ENCODE results near the gene CENATAC. TPM values are rescaled to one million over a fixed set of nuclear protein-coding genes. Genes with fewer than 3 reads are reported as not detected.

CENATAC gene
- total and polyA plus RNA-seq, 9 of the 15 experiments (the other 6 are each of a cell fraction or from before 2014, with no cell fraction given): 2.4 to 25.5 (median 13.7) TPM

- in situ Hi-C loops (cut with MboI): no loop called here
- H3K9me3 ChIP-seq (replicated peaks; ENCODE audit: control insufficient read depth, insufficient read depth, low read depth, low read length): no peaks in the 10 kb centered on the region
- H3K27ac ChIP-seq (ENCODE audit: extremely low read depth, low read depth, low read length): no peak overlapping the region; the same call in 2 of the 3 replicates
- peaks cover 64% of the 10 kb centered on the region for H3K36me3 ChIP-seq (ENCODE audit: control insufficient read depth, insufficient read depth, low read length)
- H2AFZ ChIP-seq (ENCODE audit: low read depth, low read length): no peak overlapping the region
- peaks cover 54 to 57% of the 10 kb centered on the region in 2 experiments for H3K4me1 ChIP-seq (replicated peaks in 1 of 2; ENCODE audit: control insufficient read depth in 2 of 2, insufficient read depth in 2 of 2, low read length in 2 of 2)
- 98% methylated on average over 7 of the region's 9 CpGs for WGBS (ENCODE audit: insufficient coverage, low coverage, missing lambda C conversion rate)
- H3K9ac ChIP-seq (ENCODE audit: insufficient read depth in 1 of 2, low read depth in 2 of 2, low read length in 2 of 2): peak overlapping the region in 1 of 2 experiments; percentile 79; a peak in 2 of 4 replicates
- H3K4me2 ChIP-seq (ENCODE audit: insufficient read depth, low read length): no peak overlapping the region
- DNase-seq (ENCODE audit: extremely low read depth in 1 of 4, low spot score in 3 of 4): no peak
- H3K79me2 ChIP-seq (ENCODE audit: control insufficient read depth, insufficient read depth, low read length): peaks cover 51% of the 10 kb centered on the region
- BruUV-seq (replicated peaks): no TSS peak
- ChIA-PET CTCF (ENCODE audit: low intra/inter-chr PET ratio) (no interaction called here), POLR2A (interaction anchor here (0.6 to 5.2 kb wide), 5 partner anchors 9 to 365 kb away, joined by 3 to 33 read pairs (median 4); partner anchors contain the start of gene TRAPPC4)
- H3K9me1 ChIP-seq (ENCODE audit: control insufficient read depth, insufficient read depth, low read length): no peaks in the 10 kb centered on the region
- H3K27me3 ChIP-seq (ENCODE audit: control insufficient read depth in 2 of 2, insufficient read depth in 2 of 2, low read length in 2 of 2): no peaks in the 10 kb centered on the region
- intact Hi-C loops (cut with micrococcal nuclease): no loop called here
- H4K20me1 ChIP-seq (replicated peaks; ENCODE audit: control insufficient read depth, insufficient read depth, low read length): peaks cover 22% of the 10 kb centered on the region
- TF ChIP-seq ZNF707 (CRISPR knock-in tag; conservative IDR thresholded peaks at IDR 0.05): no peak
- TF ChIP-seq CBX1 (IDR thresholded peaks at IDR 0.05; ENCODE audit: low read depth): no peak
- 0 out of 2 replicates have a peak, but pooled peaks have one; percentile 14 for TF ChIP-seq ZFX (CRISPR knock-in tag; IDR thresholded peaks at IDR 0.05)
- peak; percentile 16; the same call in 1 of the 2 replicates for TF ChIP-seq RBFOX2 (IDR thresholded peaks at IDR 0.05; ENCODE audit: low read depth, low read length)
- TF ChIP-seq, protein P1, sequence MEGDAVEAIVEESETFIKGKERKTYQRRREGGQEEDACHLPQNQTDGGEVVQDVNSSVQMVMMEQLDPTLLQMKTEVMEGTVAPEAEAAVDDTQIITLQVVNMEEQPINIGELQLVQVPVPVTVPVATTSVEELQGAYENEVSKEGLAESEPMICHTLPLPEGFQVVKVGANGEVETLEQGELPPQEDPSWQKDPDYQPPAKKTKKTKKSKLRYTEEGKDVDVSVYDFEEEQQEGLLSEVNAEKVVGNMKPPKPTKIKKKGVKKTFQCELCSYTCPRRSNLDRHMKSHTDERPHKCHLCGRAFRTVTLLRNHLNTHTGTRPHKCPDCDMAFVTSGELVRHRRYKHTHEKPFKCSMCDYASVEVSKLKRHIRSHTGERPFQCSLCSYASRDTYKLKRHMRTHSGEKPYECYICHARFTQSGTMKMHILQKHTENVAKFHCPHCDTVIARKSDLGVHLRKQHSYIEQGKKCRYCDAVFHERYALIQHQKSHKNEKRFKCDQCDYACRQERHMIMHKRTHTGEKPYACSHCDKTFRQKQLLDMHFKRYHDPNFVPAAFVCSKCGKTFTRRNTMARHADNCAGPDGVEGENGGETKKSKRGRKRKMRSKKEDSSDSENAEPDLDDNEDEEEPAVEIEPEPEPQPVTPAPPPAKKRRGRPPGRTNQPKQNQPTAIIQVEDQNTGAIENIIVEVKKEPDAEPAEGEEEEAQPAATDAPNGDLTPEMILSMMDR (IDR thresholded peaks at IDR 0.05 in 2 of 3, conservative IDR thresholded peaks at IDR 0.05 in 1 of 3; ENCODE audit: insufficient read depth in 2 of 3, low read depth in 1 of 3, low read length in 3 of 3): no peak
- TF ChIP-seq, protein P2, sequence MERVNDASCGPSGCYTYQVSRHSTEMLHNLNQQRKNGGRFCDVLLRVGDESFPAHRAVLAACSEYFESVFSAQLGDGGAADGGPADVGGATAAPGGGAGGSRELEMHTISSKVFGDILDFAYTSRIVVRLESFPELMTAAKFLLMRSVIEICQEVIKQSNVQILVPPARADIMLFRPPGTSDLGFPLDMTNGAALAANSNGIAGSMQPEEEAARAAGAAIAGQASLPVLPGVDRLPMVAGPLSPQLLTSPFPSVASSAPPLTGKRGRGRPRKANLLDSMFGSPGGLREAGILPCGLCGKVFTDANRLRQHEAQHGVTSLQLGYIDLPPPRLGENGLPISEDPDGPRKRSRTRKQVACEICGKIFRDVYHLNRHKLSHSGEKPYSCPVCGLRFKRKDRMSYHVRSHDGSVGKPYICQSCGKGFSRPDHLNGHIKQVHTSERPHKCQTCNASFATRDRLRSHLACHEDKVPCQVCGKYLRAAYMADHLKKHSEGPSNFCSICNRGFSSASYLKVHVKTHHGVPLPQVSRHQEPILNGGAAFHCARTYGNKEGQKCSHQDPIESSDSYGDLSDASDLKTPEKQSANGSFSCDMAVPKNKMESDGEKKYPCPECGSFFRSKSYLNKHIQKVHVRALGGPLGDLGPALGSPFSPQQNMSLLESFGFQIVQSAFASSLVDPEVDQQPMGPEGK (CRISPR knock-in tag; IDR thresholded peaks at IDR 0.05; ENCODE audit: borderline replicate concordance): no peak
- no peak for TF ChIP-seq EZH2 (IDR thresholded peaks at IDR 0.05; ENCODE audit: borderline replicate concordance, low read depth, low read length)
- no peak for TF ChIP-seq STAT5B (CRISPR knock-in tag; IDR thresholded peaks at IDR 0.05)
- FAIRE-seq: no peak
- no peak overlapping the region for H3K4me3 ChIP-seq
- ATAC-seq: no peak
Measured at GRCh38 chr11:119027561-119028345, 29.8 kb downstream of the CENATAC start.
